Psoas muscle (tissue), 8 donors: Measurements from ENCODE around the gene KCNN3. TPM values are rescaled to one million over a fixed set of nuclear protein-coding genes. Genes with fewer than 3 reads are reported as not detected.

ENCODE experiments used
- ATAC-seq, 4 donors: fragments of 200-7000 bp; cut with Tn5 transposase; one replicate each; pipeline ENCODE4 v1.9.1; 2020; ENCODE audit warnings: moderate library complexity in 3 of 4, mild to moderate bottlenecking in 2 of 4
- DNase-seq, 2 donors: peaks; one replicate each; pipeline ENCODE4 v3.0.0-alpha.2; 2020
- H3K27ac ChIP-seq: fragments of 200-600 bp; one replicate; pipeline ENCODE4 v1.8.0; 2022
- H3K27me3 ChIP-seq, 3 donors: fragments of 200-600 bp in 1 of 3; one replicate each; pipeline versions ENCODE4 v1.6.1 to v1.8.0; 2013 to 2022; ENCODE audit warnings: low read length in 2 of 3, mild to moderate bottlenecking in 2 of 3, moderate library complexity in 1 of 3; ENCODE audit not compliant: insufficient read depth in 3 of 3
- H3K36me3 ChIP-seq, 2 donors: fragments of 200-600 bp in 1 of 2; one replicate each; pipeline versions ENCODE4 v1.6.1 to v1.8.0; 2013 to 2022; ENCODE audit warnings: low read depth in 1 of 2, mild to moderate bottlenecking in 1 of 2, moderate library complexity in 1 of 2; ENCODE audit not compliant: insufficient read depth in 1 of 2
- H3K4me1 ChIP-seq: fragments of 200-600 bp; one replicate; pipeline ENCODE4 v1.8.0; 2022
- H3K4me3 ChIP-seq: fragments of 200-600 bp; one replicate; pipeline ENCODE4 v1.8.0; 2022; ENCODE audit warnings: mild to moderate bottlenecking
- H3K9me3 ChIP-seq: fragments of 200-600 bp; one replicate; pipeline ENCODE4 v1.8.0; 2022
- CTCF ChIP-seq: fragments of 200-600 bp; IDR thresholded peaks from one replicate; pipeline ENCODE4 v1.8.0; 2022; ENCODE audit warnings: antibody characterized with exemption
- WGBS, 3 donors: extraction: QIAGEN DNeasy Blood & Tissue Kit; methylation state at CpG; one replicate each; pipeline versions ENCODE4 v1.1.6 to v1.1.7; 2013; 5-methylcytosine and 5-hydroxymethylcytosine counted together
- intact Hi-C, 2 donors: fragments of 100-400 bp; cut with DNase I; formaldehyde crosslinking; loops; one replicate each; pipeline versions ENCODE4 v1.11.0 to v1.14.2; 2022
- polyA plus RNA-seq, 3 donors: library from polyadenylated mRNA; stranded (reverse); fragments of 200-250 nt; gene quantifications; one replicate each; pipeline ENCODE4 v1.2.3, GENCODE V29; 2013
- total RNA-seq, 4 donors: library from RNA; stranded (reverse); fragmentation: NEBNext Ultra II Directional in 2 of 4; extraction: Animal tissue kit (Norgen Biotek cat#: 25700) in 2 of 4; gene quantifications; one replicate each; pipeline versions ENCODE4 v1.2.1 to v1.2.4, GENCODE V29; 2021 to 2023
- donor health status: healthy with polysubstance abuse.
- donor health status: DM: no; HTN: no; CAD: no; lungs with moderate emphysema.
- donor health status: Bipolar disorder and iron deficiency.
- donor health status: healthy.
- donor health status: DM: yes; HTN: yes; CAD: no.
- donor health status: DM: no; HTN: no; CAD: no.
- donor health status: DM: no; HTN: no; CAD: no.
- donor health status: DM: yes; HTN: yes; CAD: no.

The KCNN3 gene
- total and polyA plus RNA-seq, 7 donors: 2.5 to 60.9 (median 11.8) TPM

GRCh38 chr1:154783976-154784375 is 86.1 kb downstream of the KCNN3 start:
- Histone ChIP-seq H3K9me3 (no peaks in the 10 kb centered on the region), H3K4me3 (no peak overlapping the region), H3K4me1 (peaks cover 9% of the 10 kb centered on the region), H3K36me3 (peaks cover 0 to 15% of the 10 kb centered on the region in 2 donors), H3K27ac (no peak overlapping the region), H3K27me3 (no peaks in the 10 kb centered on the region)
- peak in 1 of 2 donors; percentile 15 for DNase-seq
- TF ChIP-seq CTCF: no peak
- ATAC-seq: no peak
- intact Hi-C loops: no loop called here
- WGBS, 3 donors: 71 to 88% (median 83%) methylated on average over 3 of the region's 3 CpGs

GRCh38 chr1:154780541-154780940 is 89.5 kb downstream of the KCNN3 start:
- Histone ChIP-seq H3K4me3 (no peak overlapping the region), H3K4me1 (peaks cover 3% of the 10 kb centered on the region), H3K27me3 (no peaks in the 10 kb centered on the region), H3K36me3 (peaks cover 0 to 17% of the 10 kb centered on the region in 2 donors), H3K27ac (no peak overlapping the region), H3K9me3 (no peaks in the 10 kb centered on the region)
- TF ChIP-seq CTCF: no peak
- ATAC-seq: no peak
- intact Hi-C loops: no loop called here
- 82 to 97% (median 97%) methylated on average over 3 of the region's 3 CpGs for WGBS, 3 donors
- no peak for DNase-seq

GRCh38 chr1:154779551-154780189 is 90.4 kb downstream of the KCNN3 start:
- no peak for TF ChIP-seq CTCF
- Histone ChIP-seq H3K4me3 (no peak overlapping the region), H3K27ac (no peak overlapping the region), H3K9me3 (no peaks in the 10 kb centered on the region), H3K36me3 (peaks cover 0 to 17% of the 10 kb centered on the region in 2 donors), H3K27me3 (no peaks in the 10 kb centered on the region), H3K4me1 (no peaks in the 10 kb centered on the region)
- intact Hi-C loops: no loop called here
- peak in 1 of 4 donors; percentile 41 for ATAC-seq
- WGBS, 3 donors: 66 to 87% (median 73%) methylated on average over 9 of the region's 9 CpGs
- no peak for DNase-seq

- Histone ChIP-seq H3K36me3 (peaks cover 0 to 17% of the 10 kb centered on the region in 2 donors), H3K27me3 (no peaks in the 10 kb centered on the region), H3K4me3 (no peak overlapping the region), H3K27ac (no peak overlapping the region), H3K4me1 (no peaks in the 10 kb centered on the region), H3K9me3 (no peaks in the 10 kb centered on the region)
- WGBS, 3 donors: 96 to 97% (median 97%) methylated on average over 3 of the region's 3 CpGs
- TF ChIP-seq CTCF: no peak
- intact Hi-C loops: no loop called here
- DNase-seq (peak in 1 of 2 donors; percentile 10), ATAC-seq (peak in 1 of 4 donors; percentile 38)
Observed at GRCh38 chr1:154778944-154779343, 91.1 kb downstream of the KCNN3 start.

GRCh38 chr1:154778275-154778674 is 91.8 kb downstream of the KCNN3 start:
- Histone ChIP-seq H3K9me3 (no peaks in the 10 kb centered on the region), H3K27ac (no peak overlapping the region), H3K4me3 (no peak overlapping the region), H3K36me3 (peaks cover 0 to 17% of the 10 kb centered on the region in 2 donors), H3K27me3 (no peaks in the 10 kb centered on the region), H3K4me1 (no peaks in the 10 kb centered on the region)
- WGBS, 3 donors: 83 to 96% (median 85%) methylated on average over 2 of the region's 2 CpGs
- intact Hi-C loops: no loop called here
- DNase-seq (no peak), ATAC-seq (no peak)
- no peak for TF ChIP-seq CTCF
